ENCODE measurements around the gene MECP2. TPM values are rescaled to one million over a fixed set of nuclear protein-coding genes. Genes with fewer than 3 reads are reported as not detected.

The MECP2 gene
- total RNA-seq, 2 experiments from 2014 or later: 64.2 to 72.4 TPM

GRCh38 chrX:154097003-154097588, 421 bp downstream of the MECP2 start:
- CTCF ChIA-PET: no interaction called here
- H3K4me1 Mint-ChIP-seq: peaks cover 53% of the 10 kb centered on the region

GRCh38 chrX:154096140-154097002, 1.1 kb downstream of the MECP2 start:
- H3K27me3 Mint-ChIP-seq: no peaks in the 10 kb centered on the region
- H3K36me3 Mint-ChIP-seq (ENCODE audit: low read depth): peaks cover 17% of the 10 kb centered on the region
- CTCF ChIA-PET: no interaction called here
- H3K9me3 Mint-ChIP-seq: no peaks in the 10 kb centered on the region
- peaks cover 55% of the 10 kb centered on the region for H3K4me1 Mint-ChIP-seq
- POLR2A ChIA-PET: no interaction called here
- peak overlapping the region; percentile 97 for H3K4me3 Mint-ChIP-seq
- DNase-seq: peak; percentile 9
- peak overlapping the region; percentile 94 for H3K27ac Mint-ChIP-seq

More at GRCh38 chrX:154097003-154097588, 421 bp downstream of the MECP2 start:
- Mint-ChIP-seq H3K27ac (peak overlapping the region; percentile 94), H3K9me3 (no peaks in the 10 kb centered on the region), H3K4me3 (peak overlapping the region; percentile 97), H3K27me3 (peaks cover 1% of the 10 kb centered on the region), H3K36me3 (ENCODE audit: low read depth) (peaks cover 17% of the 10 kb centered on the region)
- POLR2A ChIA-PET: interaction anchor here (1.0 kb wide), 1 partner anchor 36 kb away, joined by 3 read pairs; no protein-coding TSS in a partner anchor
- DNase-seq: peak; percentile 53

GRCh38 chrX:154094833-154095232, 2.7 kb downstream of the MECP2 start:
- Mint-ChIP-seq H3K4me3 (peak overlapping the region; percentile 97), H3K4me1 (peaks cover 60% of the 10 kb centered on the region), H3K27me3 (no peaks in the 10 kb centered on the region), H3K27ac (peak overlapping the region; percentile 79), H3K9me3 (no peaks in the 10 kb centered on the region), H3K36me3 (ENCODE audit: low read depth) (peaks cover 24% of the 10 kb centered on the region)
- CTCF ChIA-PET: interaction anchor here (0.6 kb wide), 1 partner anchor 81 kb away, joined by 3 read pairs; no protein-coding TSS in a partner anchor
- POLR2A ChIA-PET: no interaction called here
- no peak for DNase-seq

GRCh38 chrX:154093965-154094364, 3.6 kb downstream of the MECP2 start:
- ChIA-PET POLR2A (no interaction called here), CTCF (interaction anchor here (1.3 kb wide), 1 partner anchor 131 kb away, joined by 3 read pairs; no protein-coding TSS in a partner anchor)
- peak overlapping the region; percentile 57 for H3K27ac Mint-ChIP-seq
- H3K9me3 Mint-ChIP-seq: no peaks in the 10 kb centered on the region
- H3K36me3 Mint-ChIP-seq (ENCODE audit: low read depth): peaks cover 28% of the 10 kb centered on the region
- peak overlapping the region; percentile 97 for H3K4me3 Mint-ChIP-seq
- DNase-seq: no peak
- H3K4me1 Mint-ChIP-seq: peaks cover 61% of the 10 kb centered on the region
- H3K27me3 Mint-ChIP-seq: no peaks in the 10 kb centered on the region

- ChIA-PET CTCF (interaction anchor here (0.9 to 1.1 kb wide), 2 partner anchors 42 to 215 kb away, joined by 3 read pairs; no protein-coding TSS in a partner anchor), POLR2A (interaction anchor here (0.6 kb wide), 1 partner anchor 267 kb away, joined by 4 read pairs; no protein-coding TSS in a partner anchor)
- Mint-ChIP-seq H3K27ac (peak overlapping the region; percentile 51), H3K36me3 (ENCODE audit: low read depth) (peaks cover 36% of the 10 kb centered on the region), H3K27me3 (no peaks in the 10 kb centered on the region), H3K4me1 (peaks cover 52% of the 10 kb centered on the region), H3K9me3 (no peaks in the 10 kb centered on the region), H3K4me3 (peak overlapping the region; percentile 47)
- no peak for DNase-seq
Observed at GRCh38 chrX:154092371-154092770, 5.1 kb downstream of the MECP2 start.

- Mint-ChIP-seq H3K4me3 (no peak overlapping the region), H3K4me1 (peaks cover 52% of the 10 kb centered on the region), H3K9me3 (no peaks in the 10 kb centered on the region), H3K27me3 (no peaks in the 10 kb centered on the region), H3K36me3 (ENCODE audit: low read depth) (peaks cover 38% of the 10 kb centered on the region), H3K27ac (no peak overlapping the region)
- ChIA-PET CTCF (interaction anchor here (0.6 to 0.9 kb wide), 2 partner anchors 378 to 384 kb away, joined by 3 to 4 read pairs; no protein-coding TSS in a partner anchor), POLR2A (no interaction called here)
- no peak for DNase-seq
Observed at GRCh38 chrX:154091678-154092077, 5.8 kb downstream of the MECP2 start.

GRCh38 chrX:154090731-154091130, 6.8 kb downstream of the MECP2 start:
- Mint-ChIP-seq H3K4me3 (no peak overlapping the region), H3K36me3 (ENCODE audit: low read depth) (peaks cover 30% of the 10 kb centered on the region), H3K27me3 (no peaks in the 10 kb centered on the region), H3K9me3 (no peaks in the 10 kb centered on the region), H3K4me1 (peaks cover 46% of the 10 kb centered on the region), H3K27ac (no peak overlapping the region)
- CTCF ChIA-PET: interaction anchor here (0.9 kb wide), 1 partner anchor 383 kb away, joined by 3 read pairs; no protein-coding TSS in a partner anchor
- POLR2A ChIA-PET: no interaction called here
- DNase-seq: no peak

- peak overlapping the region; percentile 36 for H3K27ac Mint-ChIP-seq
- DNase-seq: no peak
- no peaks in the 10 kb centered on the region for H3K9me3 Mint-ChIP-seq
- H3K4me3 Mint-ChIP-seq: no peak overlapping the region
- peaks cover 33% of the 10 kb centered on the region for H3K36me3 Mint-ChIP-seq (ENCODE audit: low read depth)
- ChIA-PET POLR2A (no interaction called here), CTCF (interaction anchor here (1.2 kb wide), 1 partner anchor 19 kb away, joined by 4 read pairs; no protein-coding TSS in a partner anchor)
- peaks cover 28% of the 10 kb centered on the region for H3K4me1 Mint-ChIP-seq
- no peaks in the 10 kb centered on the region for H3K27me3 Mint-ChIP-seq
Observed at GRCh38 chrX:154084449-154085300, 12.8 kb downstream of the MECP2 start.

GRCh38 chrX:154083126-154083517, 14.4 kb downstream of the MECP2 start:
- H3K36me3 Mint-ChIP-seq (ENCODE audit: low read depth): peaks cover 35% of the 10 kb centered on the region

GRCh38 chrX:154082396-154083125, 15.0 kb downstream of the MECP2 start:
- DNase-seq: no peak
- CTCF ChIA-PET: no interaction called here
- H3K27me3 Mint-ChIP-seq: no peaks in the 10 kb centered on the region
- POLR2A ChIA-PET: no interaction called here
- no peaks in the 10 kb centered on the region for H3K9me3 Mint-ChIP-seq
- peak overlapping the region; percentile 69 for H3K27ac Mint-ChIP-seq
- peaks cover 31% of the 10 kb centered on the region for H3K36me3 Mint-ChIP-seq (ENCODE audit: low read depth)
- H3K4me1 Mint-ChIP-seq: peaks cover 28% of the 10 kb centered on the region
- no peak overlapping the region for H3K4me3 Mint-ChIP-seq

More at GRCh38 chrX:154083126-154083517, 14.4 kb downstream of the MECP2 start:
- Mint-ChIP-seq H3K27ac (peak overlapping the region; percentile 69), H3K4me1 (peaks cover 28% of the 10 kb centered on the region), H3K4me3 (no peak overlapping the region), H3K27me3 (no peaks in the 10 kb centered on the region), H3K9me3 (no peaks in the 10 kb centered on the region)
- ChIA-PET CTCF (no interaction called here), POLR2A (no interaction called here)
- DNase-seq: no peak

- ChIA-PET POLR2A (no interaction called here), CTCF (no interaction called here)
- DNase-seq: no peak
- peaks cover 37% of the 10 kb centered on the region for H3K36me3 Mint-ChIP-seq (ENCODE audit: low read depth)
- H3K9me3 Mint-ChIP-seq: no peaks in the 10 kb centered on the region
- peaks cover 27% of the 10 kb centered on the region for H3K4me1 Mint-ChIP-seq
- H3K4me3 Mint-ChIP-seq: no peak overlapping the region
- H3K27me3 Mint-ChIP-seq: no peaks in the 10 kb centered on the region
- H3K27ac Mint-ChIP-seq: no peak overlapping the region
Observed at GRCh38 chrX:154077101-154077500, 20.4 kb downstream of the MECP2 start.

- Mint-ChIP-seq H3K4me1 (peaks cover 30% of the 10 kb centered on the region), H3K27me3 (no peaks in the 10 kb centered on the region), H3K4me3 (no peak overlapping the region), H3K9me3 (no peaks in the 10 kb centered on the region), H3K27ac (no peak overlapping the region), H3K36me3 (ENCODE audit: low read depth) (peaks cover 31% of the 10 kb centered on the region)
- POLR2A ChIA-PET: no interaction called here
- CTCF ChIA-PET: no interaction called here
- DNase-seq: no peak
Observed at GRCh38 chrX:154074199-154074598, 23.3 kb downstream of the MECP2 start.

All from activated CD4-positive, alpha-beta T cell treated with anti-CD3 and anti-CD28 coated beads, Interleukin-2, amount 10 ng/mL, durations not matched to agents 7 days and 5 days (primary cell).